NOMO-1 treated with DMSO at 0.1 percent for 48 hours (cell line): ENCODE data around the gene PLPP4.

Source experiments
- DNase-seq: peaks from one replicate; lab custom pipeline; 2025; ENCODE audit not compliant: unreplicated experiment; lab: John Stamatoyannopoulos, UW

PLPP4 gene

GRCh38 chr10:120456626-120457430 is at the start of gene PLPP4:
PLPP4 (plus strand) TSS chr10:120457227; CDS start chr10:120457306, 79 bp downstream.
- no peak for DNase-seq

DNA sequence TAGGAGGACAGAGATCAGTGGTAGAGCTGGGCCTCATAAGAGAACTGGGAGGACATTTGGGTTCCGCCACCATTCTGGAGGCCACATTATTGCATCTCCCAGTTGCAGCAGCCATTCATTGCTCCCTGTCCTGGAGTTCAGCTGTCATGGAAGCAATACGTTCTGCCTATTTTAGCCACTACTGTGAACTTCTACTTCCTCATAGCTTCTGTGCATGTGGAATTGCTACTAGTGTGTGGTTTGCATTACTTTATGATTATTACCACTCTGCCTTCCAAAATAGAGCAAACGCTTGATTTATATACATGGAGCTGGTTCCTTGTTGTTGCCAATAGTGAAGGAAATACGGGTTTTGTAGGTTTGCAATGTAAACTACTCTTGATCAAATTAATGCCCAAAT is 47.2 kb upstream of the PLPP4 start:
- DNase-seq, result no peak

DNA sequence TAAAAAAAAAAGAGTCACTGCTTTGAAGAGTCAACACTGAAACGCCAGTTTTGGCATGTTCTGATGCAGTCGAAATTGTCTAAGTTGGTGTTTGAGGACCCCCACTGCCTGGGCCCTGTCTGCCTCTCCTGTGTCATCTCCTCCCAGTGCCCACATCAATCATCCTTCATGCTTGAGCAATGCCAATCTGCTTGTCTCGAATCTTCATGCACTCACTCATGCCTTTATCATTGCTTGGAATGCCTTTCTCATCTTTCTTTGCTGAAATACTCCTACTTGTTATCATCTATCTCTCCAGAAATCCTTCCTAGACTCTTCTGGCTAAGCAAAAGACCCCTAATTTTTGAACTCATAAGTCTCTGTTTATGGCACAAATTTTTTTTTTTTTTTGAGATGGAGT is 42.1 kb upstream of the PLPP4 start:
- DNase-seq, result no peak

DNA sequence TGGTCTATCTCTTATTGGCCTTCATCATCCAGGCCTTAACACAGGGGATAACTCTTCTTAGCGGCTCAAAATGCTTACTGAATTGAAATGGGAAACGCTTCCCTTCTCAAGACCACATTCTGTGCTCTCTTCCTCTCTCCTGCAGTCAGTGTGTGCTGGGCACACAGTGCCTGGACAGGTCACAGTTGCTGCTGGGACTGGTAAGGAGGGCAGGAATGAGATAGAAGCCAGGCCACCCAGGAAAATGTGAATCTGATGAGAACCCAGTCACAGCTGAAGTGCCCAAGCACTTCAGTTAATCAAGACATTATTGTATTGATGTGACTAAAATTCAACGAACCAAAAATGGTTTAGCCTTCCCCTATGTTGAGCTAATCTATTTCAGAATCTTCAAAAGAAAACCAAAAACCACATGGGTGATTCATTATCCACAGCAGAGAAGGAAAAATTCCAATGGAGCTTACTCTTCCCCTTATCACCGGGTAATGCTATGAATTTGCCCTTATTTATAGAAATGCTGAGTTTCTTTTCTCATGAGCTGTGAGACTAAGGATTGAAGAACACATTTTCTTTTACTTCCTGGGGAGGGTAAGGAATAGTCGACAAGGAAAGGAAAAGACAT is 41.2 kb upstream of the PLPP4 start:
- DNase-seq, result no peak

GRCh38 chr10:120420421-120420820 is 36.6 kb upstream of the PLPP4 start:
- no peak for DNase-seq

- no peak for DNase-seq
Measured at GRCh38 chr10:120421250-120421649, 35.8 kb upstream of the PLPP4 start.

DNA sequence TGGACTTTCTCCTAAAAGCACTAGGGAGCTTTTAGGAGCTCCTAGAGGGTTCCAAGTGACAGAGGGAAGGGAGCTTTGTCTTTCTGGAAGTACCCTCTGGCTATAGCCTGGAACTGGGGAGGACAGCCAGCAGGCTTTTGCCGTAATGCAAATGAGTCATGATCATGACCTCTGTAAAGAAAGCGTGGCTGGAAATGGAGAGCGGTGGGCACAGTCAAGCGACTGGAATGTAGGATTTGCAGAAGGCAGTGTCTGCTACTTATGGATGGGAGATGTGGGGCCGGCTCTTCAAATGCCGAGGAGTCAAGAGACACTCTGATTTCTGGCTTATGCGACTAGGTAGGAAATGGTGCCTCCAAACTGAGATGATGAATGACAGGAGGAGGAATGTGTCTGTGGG is 34.6 kb upstream of the PLPP4 start:
- no peak for DNase-seq

- DNase-seq, result peak; percentile 15
Measured at GRCh38 chr10:120423431-120424197, 33.4 kb upstream of the PLPP4 start.

DNA sequence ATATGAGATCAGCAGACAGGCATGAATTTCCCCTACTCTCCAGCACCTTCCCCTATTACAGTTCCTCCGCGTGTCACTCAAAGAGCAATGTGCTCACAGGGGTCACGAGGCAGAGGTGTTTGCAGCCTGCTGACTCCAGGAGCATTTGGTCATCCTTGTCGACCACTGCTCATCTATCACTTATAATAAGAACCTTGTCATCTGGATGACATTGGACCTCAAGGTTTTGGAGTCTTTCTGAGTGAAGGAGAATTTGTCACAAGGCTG is 32.9 kb upstream of the PLPP4 start:
- DNase-seq, result peak; percentile 12

DNA sequence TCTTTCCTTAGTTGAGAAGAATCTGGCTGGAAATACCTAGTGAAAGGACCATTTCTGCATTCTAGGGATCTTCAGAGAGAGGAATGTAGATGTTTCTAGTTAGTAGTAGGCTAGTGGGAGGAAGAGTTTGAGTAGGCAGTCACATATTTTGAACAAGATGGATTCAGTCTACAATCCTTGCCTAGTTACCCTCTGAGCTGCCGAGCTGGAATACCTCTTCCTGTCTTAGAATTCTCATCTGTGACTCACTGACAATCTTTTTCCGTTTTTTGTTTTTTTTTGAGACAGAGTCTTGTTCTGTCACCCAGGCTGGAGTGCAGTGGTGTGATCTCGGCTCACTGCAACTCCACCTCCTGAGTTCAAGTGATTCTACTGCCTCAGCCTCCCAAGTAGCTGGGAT is 30.7 kb upstream of the PLPP4 start:
- DNase-seq, result no peak

- no peak for DNase-seq
Measured at GRCh38 chr10:120428754-120429153, 28.3 kb upstream of the PLPP4 start.

- DNase-seq, result no peak
Measured at GRCh38 chr10:120429395-120429794, 27.6 kb upstream of the PLPP4 start.

- DNase-seq, result no peak
Measured at GRCh38 chr10:120431251-120431651, 25.8 kb upstream of the PLPP4 start.

- DNase-seq, result no peak
Measured at GRCh38 chr10:120432209-120432608, 24.8 kb upstream of the PLPP4 start.

GRCh38 chr10:120433141-120433540 is 23.9 kb upstream of the PLPP4 start:
- DNase-seq, result no peak

DNA sequence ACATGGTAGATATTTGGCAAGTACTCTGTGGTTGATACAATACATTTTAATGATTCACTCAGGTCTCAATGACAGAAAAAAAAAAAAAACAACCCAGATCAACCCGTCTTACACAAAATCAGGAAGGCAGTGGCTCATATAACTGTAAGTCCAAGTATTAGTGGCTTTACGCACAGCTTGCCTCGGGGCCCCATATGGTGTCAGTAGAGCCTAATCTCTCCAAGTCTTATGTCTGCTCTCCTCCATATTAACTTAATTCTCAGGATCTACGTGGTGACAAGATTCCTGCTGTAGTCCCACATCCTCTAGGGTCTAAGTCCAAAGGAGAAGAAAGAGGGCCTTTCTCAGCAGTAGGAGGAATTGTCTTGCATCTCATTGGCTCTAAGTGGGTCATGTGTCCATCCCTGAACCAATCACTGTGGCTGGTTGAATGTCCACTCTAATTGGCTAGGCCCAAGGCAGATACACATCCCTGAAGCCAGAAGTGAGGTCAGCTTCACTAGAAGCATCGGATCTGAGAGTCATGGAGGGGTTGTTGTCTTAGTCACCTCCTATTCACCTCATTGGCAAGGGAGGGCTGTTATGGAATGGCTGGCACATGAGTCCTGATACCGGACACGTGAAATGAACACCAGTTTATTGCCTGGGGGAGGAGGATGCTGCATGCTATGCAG is 20.5 kb upstream of the PLPP4 start:
- no peak for DNase-seq

GRCh38 chr10:120437541-120437940 is 19.5 kb upstream of the PLPP4 start:
- no peak for DNase-seq

- DNase-seq, result no peak
Measured at GRCh38 chr10:120451968-120452367, 5.1 kb upstream of the PLPP4 start.

DNA sequence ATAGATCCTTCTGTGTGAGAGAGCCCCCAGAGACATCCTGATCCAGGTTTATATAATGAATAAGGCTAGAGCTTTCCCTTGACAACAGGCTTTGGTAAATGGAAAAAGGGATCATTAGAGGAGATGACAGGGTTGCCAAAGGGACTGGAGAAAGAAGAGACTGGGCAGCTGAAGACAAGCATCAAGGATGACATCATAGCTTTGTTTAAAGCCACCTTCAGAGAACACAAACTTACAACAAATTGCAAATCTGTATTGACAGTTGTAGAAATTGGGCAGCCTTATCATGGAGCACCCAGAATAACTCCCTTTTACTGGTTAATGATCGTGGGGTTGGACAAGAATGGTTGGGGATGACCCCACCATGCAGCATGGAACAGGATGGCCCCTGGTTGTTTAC is 3.7 kb upstream of the PLPP4 start:
- no peak for DNase-seq

- DNase-seq, result no peak
Measured at GRCh38 chr10:120453886-120454285, 3.1 kb upstream of the PLPP4 start.

- DNase-seq, result no peak
Measured at GRCh38 chr10:120455004-120455403, 2.0 kb upstream of the PLPP4 start.

DNA sequence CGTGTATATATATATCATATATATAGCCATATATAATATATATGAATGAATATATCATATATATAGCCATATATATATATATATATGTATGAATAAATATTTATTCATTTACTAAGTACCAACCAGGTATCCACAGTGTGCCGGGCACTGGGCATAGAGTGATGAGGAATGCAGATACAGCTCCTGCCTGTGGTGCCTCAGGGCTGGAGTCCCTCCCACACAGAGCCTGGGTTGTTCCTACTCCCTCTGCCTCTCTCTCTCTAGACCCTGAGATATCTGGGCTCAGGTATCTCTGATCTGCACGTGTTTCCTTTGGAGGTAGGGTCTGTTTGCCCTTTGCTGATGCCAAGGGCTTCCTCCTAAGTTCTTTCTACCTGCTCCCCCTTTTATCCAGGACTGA is 1.4 kb upstream of the PLPP4 start:
- no peak for DNase-seq
